Stimulated activated CD4-positive, alpha-beta T cell treated with anti-CD3 and anti-CD28 coated beads, Interleukin-2, amount 100 ng/mL, for 4 hours (primary cell): Measurements from ENCODE around the gene PLIN1.

Source experiments
- DNase-seq: peaks from one replicate; pipeline ENCODE4 v3.0.0-alpha.2; 2020; ENCODE audit warnings: low read depth

PLIN1 gene

DNA sequence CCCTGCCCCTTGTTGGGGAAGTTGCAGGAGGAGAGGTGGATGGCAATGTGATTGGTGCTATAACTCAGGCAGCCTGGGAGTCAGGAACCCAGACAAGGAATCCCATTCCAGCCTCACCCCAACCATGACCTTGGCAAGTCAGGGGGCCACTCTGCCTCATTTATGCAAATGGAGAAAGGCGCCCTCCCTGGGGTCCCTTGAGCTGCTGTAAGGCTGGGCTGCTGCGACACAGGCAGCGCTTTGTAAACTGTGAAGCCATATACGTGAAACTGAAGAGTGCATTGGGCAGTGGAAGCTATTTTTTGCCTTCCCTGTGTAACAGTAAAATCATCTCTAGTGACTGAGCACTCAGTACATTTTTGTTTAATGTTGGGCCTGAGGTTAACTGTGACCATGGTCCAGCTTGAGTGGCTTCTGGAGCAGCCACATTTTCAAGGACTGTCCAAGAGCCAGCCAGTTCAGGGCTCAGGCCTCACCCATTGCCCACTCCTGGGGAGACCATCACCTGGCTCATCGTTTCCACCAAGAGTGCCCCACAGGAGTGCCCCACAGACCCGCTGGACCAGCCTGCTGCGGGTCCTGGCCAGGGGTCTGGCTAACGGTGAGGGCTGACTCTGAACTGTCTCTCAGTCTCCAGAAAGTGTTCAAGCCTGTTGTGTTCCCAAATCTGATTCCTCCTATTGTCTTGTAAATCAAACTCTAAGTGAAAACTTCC, 51.8 kb downstream of the PLIN1 start:
- DNase-seq, result no peak

DNA sequence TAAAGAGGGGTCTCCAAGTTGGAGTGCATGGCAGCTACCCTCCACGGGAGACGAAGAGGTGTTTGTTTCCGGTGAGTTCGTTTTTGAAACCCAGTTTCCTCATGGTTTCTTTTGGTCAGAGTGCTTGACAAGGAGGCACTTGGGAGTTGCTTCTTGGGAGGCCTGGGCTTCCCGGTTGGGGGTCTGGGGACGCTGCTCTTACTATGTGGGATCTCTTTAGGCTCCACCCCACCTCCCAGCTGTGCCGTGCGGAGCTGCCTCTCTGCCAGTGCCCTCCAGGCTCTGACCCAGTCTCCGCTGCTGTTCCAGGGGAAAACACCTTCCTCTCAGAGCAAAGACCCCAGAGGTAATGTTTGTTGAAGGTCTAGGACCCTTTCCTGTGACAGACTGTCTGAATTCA, 53.5 kb downstream of the PLIN1 start:
- no peak for DNase-seq

DNA sequence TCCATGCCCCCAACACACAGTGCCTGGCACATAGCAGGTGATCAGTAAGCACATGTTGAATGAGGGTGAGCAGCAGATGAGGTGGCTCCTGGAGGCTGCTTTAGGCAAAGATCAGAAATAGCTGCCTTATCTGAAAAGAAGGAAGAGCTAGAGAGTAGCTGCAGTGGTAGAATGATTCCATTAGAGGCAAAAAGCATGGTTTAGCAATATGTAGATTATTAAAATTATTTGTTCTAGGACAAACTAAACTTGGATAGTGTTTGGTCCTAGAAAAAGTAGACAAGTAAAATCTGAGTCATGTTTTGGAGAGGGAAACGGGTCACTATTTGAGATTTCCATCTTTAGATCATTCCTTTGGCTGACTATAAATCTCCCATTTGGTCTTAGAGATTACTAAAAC, 56.0 kb downstream of the PLIN1 start:
- DNase-seq, result no peak

DNA sequence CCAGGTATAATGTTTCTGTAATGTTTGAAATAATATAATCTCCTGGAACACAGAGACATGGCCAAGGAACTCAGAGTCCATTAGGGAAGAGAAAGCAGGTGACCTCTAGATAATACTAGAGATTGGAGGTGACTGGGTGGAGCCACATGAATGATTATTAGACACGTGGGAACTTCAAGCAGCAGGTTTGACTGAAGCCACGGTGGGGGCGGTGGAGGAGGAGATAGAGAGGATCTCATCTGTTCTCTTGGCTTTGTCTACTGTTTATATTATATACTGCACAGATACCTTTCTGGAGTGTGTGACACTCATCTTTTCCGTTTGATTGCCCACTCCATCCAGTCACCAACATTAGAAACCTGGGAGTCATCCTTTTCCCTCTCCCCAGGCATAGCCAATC, 57.6 kb downstream of the PLIN1 start:
- DNase-seq, result no peak

DNA sequence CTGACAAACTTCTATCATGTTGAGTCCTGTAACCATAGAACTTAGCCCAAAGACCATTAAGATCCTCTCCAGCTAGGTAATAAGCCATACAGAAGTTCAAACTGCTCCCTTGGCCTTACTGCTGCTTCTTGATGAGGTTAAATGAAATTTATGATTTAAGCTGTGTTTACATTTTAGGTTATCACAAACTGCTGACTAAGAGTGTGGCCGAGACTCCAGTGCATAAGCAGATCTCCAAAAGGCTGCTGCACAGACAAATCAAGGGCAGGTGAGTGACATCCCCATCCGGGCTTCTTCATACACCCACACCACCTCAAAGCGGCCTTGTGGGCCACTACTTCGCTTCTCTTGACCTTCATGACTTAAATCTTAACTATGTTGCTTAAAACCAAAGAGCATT, 62.9 kb downstream of the PLIN1 start:
- no peak for DNase-seq

DNA sequence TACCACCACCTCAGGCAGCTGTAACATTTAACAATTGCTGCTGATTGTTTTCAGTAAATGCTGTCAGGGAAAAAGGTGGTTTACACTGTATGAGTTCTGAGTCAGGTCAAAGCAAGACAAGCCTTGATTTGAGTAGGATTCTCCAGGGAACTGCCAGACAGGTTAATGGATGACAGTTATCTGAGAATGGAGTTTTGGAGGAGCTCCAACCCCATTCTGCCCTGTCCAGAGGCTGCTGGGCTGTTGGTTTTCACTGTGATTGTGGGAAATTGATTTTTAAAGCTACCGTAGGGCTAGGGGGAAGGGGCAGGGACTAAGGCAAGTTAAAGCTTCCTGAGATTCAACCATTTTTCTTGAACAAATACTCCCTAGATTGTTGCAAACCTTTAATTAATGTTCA, 64.0 kb downstream of the PLIN1 start:
- no peak for DNase-seq
